ENCODE data around the gene GNAI3.
A peak's percentile ranks its signal among the peaks of the same experiment; 100 is the strongest.

The GNAI3 gene

GRCh38 chr1:109546311-109547109 lies 1.9 kb upstream of the GNAI3 start:
- peak; percentile 87 for DNase-seq (ENCODE audit: low read depth)

- no peak for DNase-seq (ENCODE audit: low read depth)
Measured at GRCh38 chr1:109547463-109548320, 723 bp upstream of the GNAI3 start.

GRCh38 chr1:109556563-109556962 lies 8.1 kb downstream of the GNAI3 start:
- no peak for DNase-seq (ENCODE audit: low read depth)

GRCh38 chr1:109557520-109557919 lies 9.1 kb downstream of the GNAI3 start:
- no peak for DNase-seq (ENCODE audit: low read depth)

- no peak for DNase-seq (ENCODE audit: low read depth)
Measured at GRCh38 chr1:109559995-109560394, 11.6 kb downstream of the GNAI3 start.

- DNase-seq (ENCODE audit: low read depth): no peak
Measured at GRCh38 chr1:109564194-109564878, 15.9 kb downstream of the GNAI3 start.

GRCh38 chr1:109565241-109565640 lies 16.8 kb downstream of the GNAI3 start:
- no peak for DNase-seq (ENCODE audit: low read depth)

- no peak for DNase-seq (ENCODE audit: low read depth)
Measured at GRCh38 chr1:109566982-109567381, 18.6 kb downstream of the GNAI3 start.

- no peak for DNase-seq (ENCODE audit: low read depth)
Measured at GRCh38 chr1:109567877-109568672, 19.7 kb downstream of the GNAI3 start.

- DNase-seq (ENCODE audit: low read depth): no peak
Measured at GRCh38 chr1:109569323-109569722, 20.9 kb downstream of the GNAI3 start.

- DNase-seq (ENCODE audit: low read depth): no peak
Measured at GRCh38 chr1:109570414-109570813, 22.0 kb downstream of the GNAI3 start.

GRCh38 chr1:109573785-109574184 lies 25.4 kb downstream of the GNAI3 start:
- no peak for DNase-seq (ENCODE audit: low read depth)

GRCh38 chr1:109578947-109579443 lies 30.6 kb downstream of the GNAI3 start:
- no peak for DNase-seq (ENCODE audit: low read depth)

- DNase-seq (ENCODE audit: low read depth): no peak
Measured at GRCh38 chr1:109579491-109579890, 31.1 kb downstream of the GNAI3 start.

- no peak for DNase-seq (ENCODE audit: low read depth)
Measured at GRCh38 chr1:109582021-109582420, 33.6 kb downstream of the GNAI3 start.

GRCh38 chr1:109584766-109585165 lies 36.4 kb downstream of the GNAI3 start:
- no peak for DNase-seq (ENCODE audit: low read depth)

GRCh38 chr1:109586055-109586454 lies 37.6 kb downstream of the GNAI3 start:
- DNase-seq (ENCODE audit: low read depth): no peak

- DNase-seq (ENCODE audit: low read depth): no peak
Measured at GRCh38 chr1:109589177-109589576, 40.8 kb downstream of the GNAI3 start.

GRCh38 chr1:109589679-109590078 lies 41.3 kb downstream of the GNAI3 start:
- DNase-seq (ENCODE audit: low read depth): no peak

GRCh38 chr1:109592916-109593315 lies 44.5 kb downstream of the GNAI3 start:
- no peak for DNase-seq (ENCODE audit: low read depth)

GRCh38 chr1:109595531-109595930 lies 47.1 kb downstream of the GNAI3 start:
- DNase-seq (ENCODE audit: low read depth): no peak

- no peak for DNase-seq (ENCODE audit: low read depth)
Measured at GRCh38 chr1:109598156-109598555, 49.7 kb downstream of the GNAI3 start.
